H1 (cell line): ENCODE measurements around the gene RALGAPA2.
A peak's percentile ranks its signal among the peaks of the same experiment; 100 is the strongest.

Experiments used
- CHD2 ChIP-seq: IDR thresholded peaks from 2 replicates; pipeline ENCODE4 v1.6.1; 2012; ENCODE audit warnings: low read length, improper control_type of control experiment
- CREB1 ChIP-seq: IDR thresholded peaks from 2 replicates; pipeline ENCODE4 v1.6.1; 2012; ENCODE audit warnings: inconsistent platforms
- EP300 ChIP-seq, 2 experiments: IDR thresholded peaks; 1 replicate in 1 of 2; 2 replicates in 1 of 2; pipeline ENCODE4 v1.6.1; 2011 to 2012; ENCODE audit warnings: low read depth in 2 of 2, low read length in 2 of 2, mild to moderate bottlenecking in 2 of 2, borderline replicate concordance in 1 of 2, inconsistent platforms in 1 of 2, moderate library complexity in 1 of 2
- PHF8 ChIP-seq: fragments of 200-600 bp; sonication (generic); conservative IDR thresholded peaks from 2 replicates; pipeline ENCODE4 v1.7.1; 2012; ENCODE audit warnings: low read depth, mild to moderate bottlenecking, inconsistent platforms, low read length, moderate library complexity
- POLR2A ChIP-seq, 2 experiments: IDR thresholded peaks; 1 replicate in 1 of 2; 2 replicates in 1 of 2; pipeline ENCODE4 v1.6.1; 2011; ENCODE audit warnings: low read depth in 2 of 2, low read length in 2 of 2, mild to moderate bottlenecking in 2 of 2; ENCODE audit errors: control extremely low read depth in 1 of 2
- POLR2AphosphoS5 ChIP-seq: IDR thresholded peaks from 2 replicates; pipeline ENCODE4 v1.6.1; 2011; ENCODE audit warnings: low read depth, low read length
- RAD21 ChIP-seq, 2 experiments: IDR thresholded peaks in 1 of 2; conservative IDR thresholded peaks in 1 of 2; 2 replicates each; pipeline ENCODE4 v1.6.1; 2011; ENCODE audit warnings: low read depth in 2 of 2, low read length in 2 of 2, improper control_type of control experiment in 1 of 2, inconsistent platforms in 1 of 2, mild to moderate bottlenecking in 1 of 2, moderate library complexity in 1 of 2
- RXRA ChIP-seq: IDR thresholded peaks from 2 replicates; pipeline ENCODE4 v1.6.1; 2011; ENCODE audit warnings: low read depth, mild to moderate bottlenecking, low read length, moderate library complexity; ENCODE audit not compliant: insufficient read depth
- SP4 ChIP-seq: IDR thresholded peaks from 2 replicates; pipeline ENCODE4 v1.6.1; 2012; ENCODE audit warnings: low read length, inconsistent platforms
- YY1 ChIP-seq: IDR thresholded peaks from 2 replicates; pipeline ENCODE4 v1.6.1; 2011; ENCODE audit warnings: low read depth, mild to moderate bottlenecking, low read length
- ZNF274 ChIP-seq: IDR thresholded peaks from 2 replicates; pipeline ENCODE4 v1.7.0; 2012; ENCODE audit warnings: low read length, borderline replicate concordance; ENCODE audit errors: extremely low read depth
- TF ChIP-seq, protein P1 (sequence below), 3 experiments: IDR thresholded peaks; 1 replicate in 2 of 3; 2 replicates in 1 of 3; pipeline versions ENCODE4 v1.5.1 to v1.6.1; 2011; ENCODE audit warnings: low read length in 3 of 3, mild to moderate bottlenecking in 3 of 3, inconsistent platforms in 2 of 3, low read depth in 1 of 3, moderate library complexity in 1 of 3; ENCODE audit not compliant: insufficient read depth in 1 of 3; ENCODE audit errors: control extremely low read depth in 1 of 3
- TF ChIP-seq, protein P2 (sequence below): IDR thresholded peaks from 2 replicates; pipeline ENCODE4 v1.6.1; 2012; ENCODE audit warnings: inconsistent platforms

DNA sequence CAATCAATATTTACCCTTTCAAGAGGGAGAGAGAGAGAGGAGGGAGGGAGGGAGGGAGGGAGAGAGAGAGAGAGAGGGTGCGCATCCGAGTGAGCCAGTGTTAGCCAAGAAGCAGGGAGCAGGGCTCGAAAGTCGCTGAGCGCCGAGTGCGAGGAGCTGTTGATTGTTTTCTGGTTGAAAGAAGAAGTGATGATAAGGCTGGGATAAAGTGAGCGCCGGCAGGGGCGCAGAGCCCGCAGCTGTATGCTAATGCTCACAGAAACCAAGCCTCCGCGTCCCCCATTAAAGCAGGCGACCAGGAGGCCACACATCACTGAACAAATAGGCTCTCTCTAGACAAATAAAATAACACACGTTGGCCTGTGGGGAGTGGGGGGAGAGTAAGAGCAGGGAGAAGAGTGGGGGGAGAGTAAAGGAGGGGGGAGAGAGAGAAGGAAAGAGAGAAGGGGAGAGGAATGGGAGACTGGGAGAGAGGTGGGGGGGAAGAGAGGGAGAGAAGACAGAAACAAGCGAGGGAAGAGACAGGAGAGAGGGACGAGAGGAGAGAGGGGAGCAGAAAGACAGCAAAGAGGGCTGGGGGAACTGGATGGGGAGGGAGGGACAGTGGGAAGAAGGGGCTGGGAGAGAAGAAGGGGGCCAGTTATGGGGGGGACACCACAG, 349.5 kb downstream of the RALGAPA2 start:
- TF ChIP-seq CHD2, result no peak
- TF ChIP-seq RAD21 (IDR thresholded peaks at IDR 0.05 in 1 of 2, conservative IDR thresholded peaks at IDR 0.05 in 1 of 2; ENCODE audit: low read depth in 2 of 2, low read length in 2 of 2), result peak in 1 of 2 experiments; percentile 3; a peak in 1 of 4 replicates
- peak in 1 of 2 experiments; percentile 36; a peak in 1 of 3 replicates for TF ChIP-seq EP300 (IDR thresholded peaks at IDR 0.05; ENCODE audit: borderline replicate concordance in 1 of 2, low read depth in 2 of 2, low read length in 2 of 2)
- TF ChIP-seq, protein P1, sequence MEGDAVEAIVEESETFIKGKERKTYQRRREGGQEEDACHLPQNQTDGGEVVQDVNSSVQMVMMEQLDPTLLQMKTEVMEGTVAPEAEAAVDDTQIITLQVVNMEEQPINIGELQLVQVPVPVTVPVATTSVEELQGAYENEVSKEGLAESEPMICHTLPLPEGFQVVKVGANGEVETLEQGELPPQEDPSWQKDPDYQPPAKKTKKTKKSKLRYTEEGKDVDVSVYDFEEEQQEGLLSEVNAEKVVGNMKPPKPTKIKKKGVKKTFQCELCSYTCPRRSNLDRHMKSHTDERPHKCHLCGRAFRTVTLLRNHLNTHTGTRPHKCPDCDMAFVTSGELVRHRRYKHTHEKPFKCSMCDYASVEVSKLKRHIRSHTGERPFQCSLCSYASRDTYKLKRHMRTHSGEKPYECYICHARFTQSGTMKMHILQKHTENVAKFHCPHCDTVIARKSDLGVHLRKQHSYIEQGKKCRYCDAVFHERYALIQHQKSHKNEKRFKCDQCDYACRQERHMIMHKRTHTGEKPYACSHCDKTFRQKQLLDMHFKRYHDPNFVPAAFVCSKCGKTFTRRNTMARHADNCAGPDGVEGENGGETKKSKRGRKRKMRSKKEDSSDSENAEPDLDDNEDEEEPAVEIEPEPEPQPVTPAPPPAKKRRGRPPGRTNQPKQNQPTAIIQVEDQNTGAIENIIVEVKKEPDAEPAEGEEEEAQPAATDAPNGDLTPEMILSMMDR (IDR thresholded peaks at IDR 0.05; ENCODE audit: control extremely low read depth in 1 of 3, insufficient read depth in 1 of 3, low read depth in 1 of 3, low read length in 3 of 3), result no peak
- TF ChIP-seq, protein P2, sequence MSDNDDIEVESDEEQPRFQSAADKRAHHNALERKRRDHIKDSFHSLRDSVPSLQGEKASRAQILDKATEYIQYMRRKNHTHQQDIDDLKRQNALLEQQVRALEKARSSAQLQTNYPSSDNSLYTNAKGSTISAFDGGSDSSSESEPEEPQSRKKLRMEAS, result no peak
- TF ChIP-seq ZNF274, result no peak
- no peak for TF ChIP-seq POLR2A (IDR thresholded peaks at IDR 0.05; ENCODE audit: control extremely low read depth in 1 of 2, low read depth in 2 of 2, low read length in 2 of 2)
- TF ChIP-seq YY1, result no peak
- TF ChIP-seq SP4, result no peak
- no peak for TF ChIP-seq CREB1
- TF ChIP-seq POLR2AphosphoS5, result no peak
- TF ChIP-seq RXRA, result no peak
- no peak for TF ChIP-seq PHF8
